HL-60 (cell line): ENCODE data around the gene DDC.

ENCODE experiments used
- CTCF ChIP-seq: IDR thresholded peaks from one replicate; pipeline ENCODE4 v1.5.1; 2011; ENCODE audit warnings: low read length, control low read depth, inconsistent platforms; ENCODE audit not compliant: insufficient read depth
- GABPA ChIP-seq: IDR thresholded peaks from 2 replicates; pipeline ENCODE4 v1.6.1; 2012; ENCODE audit warnings: low read depth
- POLR2AphosphoS5 ChIP-seq: IDR thresholded peaks from 2 replicates; pipeline ENCODE4 v1.6.1; 2012; ENCODE audit warnings: low read depth
- REST ChIP-seq: IDR thresholded peaks from 2 replicates; pipeline ENCODE4 v1.6.1; 2012; ENCODE audit warnings: low read depth; ENCODE audit not compliant: insufficient replicate concordance

- no peak for TF ChIP-seq CTCF
- TF ChIP-seq GABPA = no peak
- no peak for TF ChIP-seq POLR2AphosphoS5
- no peak for TF ChIP-seq REST
Measured at GRCh38 chr7:50476953-50477625, 88.1 kb downstream of the DDC start.
